ENCODE results near the gene RWDD1. TPM values are rescaled to one million over a fixed set of nuclear protein-coding genes. Genes with fewer than 3 reads are reported as not detected.

The RWDD1 gene
- total and polyA plus RNA-seq, 2 of the 13 experiments (the other 11 are each of a cell fraction or from before 2014, with no cell fraction given): 27.4 to 67.1 TPM

GRCh38 chr6:116631379-116631990, 60.2 kb downstream of the RWDD1 start (continued):
- TF ChIP-seq POGK (CRISPR knock-in tag; conservative IDR thresholded peaks at IDR 0.05) (peak; percentile 92), AGO2 (optimal IDR thresholded peaks at IDR 0.05; ENCODE audit: low read depth, low read length) (no peak), ZNF710 (CRISPR knock-in tag; IDR thresholded peaks at IDR 0.05; ENCODE audit: borderline replicate concordance) (peak; percentile 98), FOXO1 (CRISPR knock-in tag; IDR thresholded peaks at IDR 0.05) (peak; percentile 94), HOXD1 (CRISPR knock-in tag; IDR thresholded peaks at IDR 0.05) (peak; percentile 84; the same call in 1 of the 2 replicates), ZNF564 (CRISPR knock-in tag; IDR thresholded peaks at IDR 0.05) (peak; percentile 65; the same call in 1 of the 2 replicates), ZNF180 (CRISPR knock-in tag; IDR thresholded peaks at IDR 0.05; ENCODE audit: borderline replicate concordance, low read depth) (no peak), CCDC6 (CRISPR knock-in tag; IDR thresholded peaks at IDR 0.05) (peak; percentile 80; the same call in 1 of the 2 replicates), TOE1 (CRISPR knock-in tag; IDR thresholded peaks at IDR 0.05) (no peak), THRA (CRISPR knock-in tag; IDR thresholded peaks at IDR 0.05; ENCODE audit: borderline replicate concordance) (peak; percentile 86; the same call in 1 of the 2 replicates), YEATS2 (CRISPR knock-in tag; IDR thresholded peaks at IDR 0.05; ENCODE audit: borderline replicate concordance) (peak; percentile 76; the same call in 1 of the 2 replicates), SIX1 (CRISPR knock-in tag; IDR thresholded peaks at IDR 0.05; ENCODE audit: borderline replicate concordance) (peak; percentile 58; the same call in 1 of the 2 replicates), ELK4 (CRISPR knock-in tag; IDR thresholded peaks at IDR 0.05; ENCODE audit: borderline replicate concordance) (no peak), NR2F2 (IDR thresholded peaks at IDR 0.05; ENCODE audit: borderline replicate concordance, low read depth) (peak; percentile 83; the same call in 1 of the 2 replicates), HNF4G (IDR thresholded peaks at IDR 0.05; ENCODE audit: borderline replicate concordance, low read depth, low read length) (peak; percentile 62; the same call in 1 of the 2 replicates), HNF4G (CRISPR knock-in tag; IDR thresholded peaks at IDR 0.05; ENCODE audit: borderline replicate concordance, low read depth) (0 out of 2 replicates have a peak, but pooled peaks have one; percentile 29), ELF1 (CRISPR knock-in tag; IDR thresholded peaks at IDR 0.05) (peak; percentile 74; the same call in 1 of the 2 replicates), MAFF (IDR thresholded peaks at IDR 0.05; ENCODE audit: low read depth, low read length) (peak; percentile 88), TCF12 (IDR thresholded peaks at IDR 0.05) (no peak), TCF12 (CRISPR knock-in tag; IDR thresholded peaks at IDR 0.05) (peak; percentile 50; the same call in 1 of the 2 replicates), HNRNPH1 (optimal IDR thresholded peaks at IDR 0.05; ENCODE audit: low read depth, low read length) (no peak), ZNF251 (CRISPR knock-in tag; IDR thresholded peaks at IDR 0.05) (no peak), KLF12 (CRISPR knock-in tag; IDR thresholded peaks at IDR 0.05; ENCODE audit: borderline replicate concordance) (no peak), ZNF761 (CRISPR knock-in tag; conservative IDR thresholded peaks at IDR 0.05) (no peak)

Measured in HepG2 (cell line).